Esophagus (tissue), 2 donors: ENCODE results near the gene TBC1D19. TPM values are rescaled to one million over a fixed set of nuclear protein-coding genes. Genes with fewer than 3 reads are reported as not detected.

ENCODE experiments used
- H3K27ac ChIP-seq, 2 donors: one replicate each; pipeline ENCODE4 v1.5.1; 2013; ENCODE audit warnings: low read depth in 2 of 2, mild to moderate bottlenecking in 2 of 2, inconsistent platforms in 1 of 2, low read length in 1 of 2, moderate library complexity in 1 of 2
- H3K27me3 ChIP-seq, 2 donors: one replicate each; pipeline ENCODE4 v1.6.1; 2013; ENCODE audit warnings: low read length in 2 of 2, control low read depth in 1 of 2, mild to moderate bottlenecking in 1 of 2; ENCODE audit not compliant: insufficient read depth in 2 of 2, control insufficient read depth in 1 of 2
- H3K36me3 ChIP-seq, 2 donors: one replicate each; pipeline ENCODE4 v1.6.1; 2013; ENCODE audit warnings: low read length in 1 of 2; ENCODE audit not compliant: control insufficient read depth in 2 of 2, insufficient read depth in 2 of 2
- H3K4me1 ChIP-seq, 2 donors: one replicate each; pipeline ENCODE4 v1.6.1; 2013; ENCODE audit warnings: low read length in 1 of 2; ENCODE audit not compliant: control insufficient read depth in 2 of 2, insufficient read depth in 2 of 2
- H3K4me3 ChIP-seq, 2 donors: one replicate each; pipeline ENCODE4 v1.5.1; 2013; ENCODE audit warnings: low read length in 2 of 2, mild to moderate bottlenecking in 2 of 2, low read depth in 1 of 2, moderate library complexity in 1 of 2
- H3K9me3 ChIP-seq, 2 donors: one replicate each; pipeline ENCODE4 v1.6.1; 2013; ENCODE audit warnings: mild to moderate bottlenecking in 2 of 2, low read depth in 1 of 2, low read length in 1 of 2, moderate library complexity in 1 of 2; ENCODE audit not compliant: control insufficient read depth in 2 of 2, insufficient read depth in 1 of 2
- WGBS, 2 donors: extraction: QIAGEN DNeasy Blood & Tissue Kit; methylation state at CpG; one replicate each; pipeline ENCODE4 v1.1.7; 2013; 5-methylcytosine and 5-hydroxymethylcytosine counted together
- polyA plus RNA-seq, 2 donors: library from polyadenylated mRNA; stranded (reverse); fragments of 200-250 nt; gene quantifications; one replicate each; pipeline ENCODE4 v1.2.3, GENCODE V29; 2013
- donor health status: healthy with polysubstance abuse.
- donor health status: Bipolar disorder and iron deficiency.

Gene TBC1D19
- polyA plus RNA-seq, 2 donors = 0.77 to 1.5 TPM

DNA sequence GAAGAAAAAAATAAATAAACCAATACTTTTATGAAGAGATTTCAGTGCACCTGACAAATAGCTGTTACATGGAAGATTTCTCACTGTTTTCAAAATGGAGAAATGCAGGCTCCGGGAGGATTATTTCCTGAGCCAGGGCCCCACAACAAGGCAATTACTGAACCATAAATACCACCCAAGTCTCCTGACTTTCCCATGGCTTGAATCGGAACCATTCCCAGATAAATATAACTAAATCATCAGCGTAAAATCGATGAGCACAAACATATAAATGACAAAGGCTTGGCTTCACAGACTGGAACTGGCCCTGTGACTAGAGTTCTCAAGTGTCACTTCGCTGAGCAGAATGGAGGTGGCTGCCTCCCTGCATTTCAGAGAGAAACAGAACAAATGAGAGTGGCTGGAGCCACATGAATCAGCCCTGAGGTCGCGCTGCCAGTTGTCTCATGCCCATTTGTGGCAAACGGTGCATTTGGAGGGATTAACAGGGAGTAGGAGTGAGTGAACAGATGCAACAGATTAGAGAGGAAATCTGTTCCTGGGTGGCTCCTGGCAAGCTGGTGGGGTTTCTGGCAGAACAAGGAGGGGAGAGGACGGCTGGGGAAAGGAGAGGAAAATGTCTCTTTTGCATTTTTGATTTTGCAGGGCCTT lies 219.5 kb downstream of the TBC1D19 start:
- Histone ChIP-seq H3K4me1 (peaks cover 0 to 2% of the 10 kb centered on the region in 2 donors), H3K4me3 (no peak overlapping the region), H3K27me3 (no peaks in the 10 kb centered on the region), H3K27ac (no peak overlapping the region), H3K9me3 (no peaks in the 10 kb centered on the region), H3K36me3 (no peaks in the 10 kb centered on the region)
- WGBS, 2 donors = 34 to 47% methylated on average over 9 of the region's 9 CpGs

- 85 to 93% methylated on average over 26 of the region's 26 CpGs for WGBS, 2 donors
- no peaks in the 10 kb centered on the region for H3K9me3 ChIP-seq
- H3K27me3 ChIP-seq = no peaks in the 10 kb centered on the region
- no peak overlapping the region for H3K27ac ChIP-seq
- H3K4me1 ChIP-seq = peaks cover 0 to 2% of the 10 kb centered on the region in 2 donors
- H3K36me3 ChIP-seq = no peaks in the 10 kb centered on the region
- no peak overlapping the region for H3K4me3 ChIP-seq
Measured at GRCh38 chr4:26804451-26804850, 220.6 kb downstream of the TBC1D19 start.

DNA sequence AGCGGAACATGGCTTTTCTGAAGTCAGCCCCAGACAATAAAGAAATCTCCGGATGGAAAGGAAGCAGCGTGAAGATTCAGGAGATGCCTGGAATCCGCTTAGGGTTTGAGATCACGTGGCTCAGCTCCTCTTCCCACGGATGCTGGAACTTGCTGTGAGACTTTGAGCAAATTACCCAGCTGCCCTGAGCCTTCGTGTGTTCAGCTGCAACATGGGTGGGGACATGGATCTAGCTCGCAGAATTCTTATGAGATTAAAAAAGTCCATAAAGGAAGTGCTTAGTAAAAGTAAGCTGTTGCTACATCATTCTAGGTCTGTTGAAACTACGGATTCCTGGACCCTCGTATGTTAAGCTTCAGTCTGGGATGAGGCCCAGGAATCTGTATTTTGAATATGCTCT lies 221.0 kb downstream of the TBC1D19 start:
- H3K27ac ChIP-seq = no peak overlapping the region

More for the DNA sequence above, 221.0 kb downstream of the TBC1D19 start:
- H3K36me3 ChIP-seq = no peaks in the 10 kb centered on the region
- no peaks in the 10 kb centered on the region for H3K9me3 ChIP-seq
- H3K4me3 ChIP-seq = no peak overlapping the region
- peaks cover 0 to 2% of the 10 kb centered on the region in 2 donors for H3K4me1 ChIP-seq
- no peaks in the 10 kb centered on the region for H3K27me3 ChIP-seq
- WGBS, 2 donors = 79 to 80% methylated on average over 10 of the region's 10 CpGs

Other genes with a start within 250 kb of the TBC1D19 start
- not detected for gene CCKAR, start 93.6 kb upstream of the TBC1D19 start, polyA plus RNA-seq